ENCODE data around the gene CDH3.

DNA sequence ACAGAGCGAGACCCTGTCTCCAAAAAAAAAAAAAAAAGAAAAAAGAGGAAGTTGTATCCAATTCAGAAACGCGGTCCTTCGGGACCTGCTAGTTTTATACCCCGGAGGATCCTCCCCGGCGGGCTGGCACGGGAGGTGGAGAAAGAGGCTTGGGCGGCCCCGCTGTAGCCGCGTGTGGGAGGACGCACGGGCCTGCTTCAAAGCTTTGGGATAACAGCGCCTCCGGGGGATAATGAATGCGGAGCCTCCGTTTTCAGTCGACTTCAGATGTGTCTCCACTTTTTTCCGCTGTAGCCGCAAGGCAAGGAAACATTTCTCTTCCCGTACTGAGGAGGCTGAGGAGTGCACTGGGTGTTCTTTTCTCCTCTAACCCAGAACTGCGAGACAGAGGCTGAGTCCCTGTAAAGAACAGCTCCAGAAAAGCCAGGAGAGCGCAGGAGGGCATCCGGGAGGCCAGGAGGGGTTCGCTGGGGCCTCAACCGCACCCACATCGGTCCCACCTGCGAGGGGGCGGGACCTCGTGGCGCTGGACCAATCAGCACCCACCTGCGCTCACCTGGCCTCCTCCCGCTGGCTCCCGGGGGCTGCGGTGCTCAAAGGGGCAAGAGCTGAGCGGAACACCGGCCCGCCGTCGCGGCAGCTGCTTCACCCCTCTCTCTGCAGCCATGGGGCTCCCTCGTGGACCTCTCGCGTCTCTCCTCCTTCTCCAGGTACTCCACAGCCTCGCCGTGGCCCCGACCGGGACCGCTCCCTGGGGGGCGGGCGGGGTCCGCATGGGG lies at the start of gene CDH3:
- TF ChIP-seq, protein P1, sequence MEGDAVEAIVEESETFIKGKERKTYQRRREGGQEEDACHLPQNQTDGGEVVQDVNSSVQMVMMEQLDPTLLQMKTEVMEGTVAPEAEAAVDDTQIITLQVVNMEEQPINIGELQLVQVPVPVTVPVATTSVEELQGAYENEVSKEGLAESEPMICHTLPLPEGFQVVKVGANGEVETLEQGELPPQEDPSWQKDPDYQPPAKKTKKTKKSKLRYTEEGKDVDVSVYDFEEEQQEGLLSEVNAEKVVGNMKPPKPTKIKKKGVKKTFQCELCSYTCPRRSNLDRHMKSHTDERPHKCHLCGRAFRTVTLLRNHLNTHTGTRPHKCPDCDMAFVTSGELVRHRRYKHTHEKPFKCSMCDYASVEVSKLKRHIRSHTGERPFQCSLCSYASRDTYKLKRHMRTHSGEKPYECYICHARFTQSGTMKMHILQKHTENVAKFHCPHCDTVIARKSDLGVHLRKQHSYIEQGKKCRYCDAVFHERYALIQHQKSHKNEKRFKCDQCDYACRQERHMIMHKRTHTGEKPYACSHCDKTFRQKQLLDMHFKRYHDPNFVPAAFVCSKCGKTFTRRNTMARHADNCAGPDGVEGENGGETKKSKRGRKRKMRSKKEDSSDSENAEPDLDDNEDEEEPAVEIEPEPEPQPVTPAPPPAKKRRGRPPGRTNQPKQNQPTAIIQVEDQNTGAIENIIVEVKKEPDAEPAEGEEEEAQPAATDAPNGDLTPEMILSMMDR (conservative IDR thresholded peaks at IDR 0.05) = no peak
- TF ChIP-seq ZFX (IDR thresholded peaks at IDR 0.05) = no peak
